ES-I3 (cell line): ENCODE results near the gene TTC21A.

Experiments used
- H3K36me3 ChIP-seq: 2 replicates; pipeline ENCODE4 v1.6.1; 2013; ENCODE audit warnings: mild to moderate bottlenecking, low read length, control low read depth, moderate library complexity; ENCODE audit not compliant: insufficient read depth
- H3K4me1 ChIP-seq: 2 replicates; pipeline ENCODE4 v1.6.1; 2013; ENCODE audit warnings: mild to moderate bottlenecking, control low read depth, low read length; ENCODE audit not compliant: insufficient read depth
- H3K9ac ChIP-seq: 2 replicates; pipeline ENCODE4 v1.6.1; 2013; ENCODE audit warnings: low read depth, mild to moderate bottlenecking, low read length, moderate library complexity
- H3K9me3 ChIP-seq: 2 replicates; pipeline ENCODE4 v1.6.1; 2013; ENCODE audit warnings: mild to moderate bottlenecking, low read length, moderate library complexity; ENCODE audit not compliant: control insufficient read depth, insufficient read depth

TTC21A gene

DNA sequence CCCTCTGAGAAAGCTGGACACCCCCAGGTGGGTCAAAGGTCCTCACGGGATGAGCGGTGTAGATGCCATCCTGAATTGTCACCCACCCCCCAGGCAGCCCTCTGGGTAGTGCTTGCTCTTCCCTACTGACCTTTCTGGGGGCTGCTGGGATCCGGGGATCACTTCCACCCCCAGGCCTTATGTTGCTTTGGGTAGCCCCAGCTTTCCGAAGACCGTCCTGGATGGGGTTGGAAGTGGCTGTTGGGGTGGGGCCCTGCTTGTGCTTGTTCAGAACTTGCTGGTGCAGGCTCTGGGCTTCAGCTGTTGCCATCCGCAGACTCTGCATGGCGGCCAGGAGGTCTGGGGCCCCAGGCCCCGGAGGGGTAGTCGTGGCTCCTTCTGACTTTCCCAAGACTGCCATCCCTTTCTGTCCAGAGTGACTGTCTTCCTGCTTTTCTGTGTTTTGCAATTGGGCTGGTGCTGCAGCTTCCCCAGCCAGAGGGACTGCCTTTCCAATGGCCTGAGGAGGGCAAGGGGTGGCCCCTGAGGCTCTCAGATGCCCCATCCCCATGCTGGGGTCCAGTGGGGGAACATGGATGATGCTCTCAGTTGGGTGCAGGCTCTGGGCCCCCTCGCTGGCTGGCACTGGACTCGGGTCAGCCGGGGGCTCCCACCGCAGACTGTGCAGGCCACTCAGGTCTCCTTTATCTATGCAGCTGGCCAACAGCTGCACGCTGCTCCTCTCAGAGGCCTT is 78.6 kb downstream of the TTC21A start:
- H3K36me3 ChIP-seq: no peaks in the 10 kb centered on the region

DNA sequence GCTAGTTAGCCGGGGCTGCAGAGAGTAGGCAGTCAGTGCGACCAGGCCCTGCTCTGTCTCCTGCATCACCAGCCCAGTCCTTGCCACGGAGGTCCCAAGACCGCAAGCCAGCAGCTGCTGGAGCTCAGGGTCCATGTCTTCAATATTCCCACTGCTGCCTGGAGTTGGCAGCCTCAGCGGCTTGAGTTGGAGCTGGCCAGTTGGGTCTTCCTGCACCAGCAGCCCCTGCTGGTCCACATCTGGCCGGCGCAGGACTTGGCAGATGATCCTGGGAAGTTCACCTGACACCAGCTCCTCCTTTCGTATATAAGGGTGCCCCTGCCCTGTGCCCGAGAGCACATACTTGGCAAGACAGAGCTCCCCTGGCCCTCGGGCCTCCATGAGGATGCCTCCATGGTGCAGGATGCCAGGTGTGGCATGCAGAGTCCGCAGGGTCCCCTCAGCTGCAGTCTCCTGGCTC is 79.2 kb downstream of the TTC21A start:
- H3K9ac ChIP-seq: no peak overlapping the region
- H3K9me3 ChIP-seq: no peaks in the 10 kb centered on the region
- H3K4me1 ChIP-seq: peaks cover 7% of the 10 kb centered on the region; the same call in 1 of the 2 replicates

More for the DNA sequence above, 78.6 kb downstream of the TTC21A start:
- Histone ChIP-seq H3K9me3 (no peaks in the 10 kb centered on the region), H3K9ac (no peak overlapping the region), H3K4me1 (peaks cover 7% of the 10 kb centered on the region)

DNA sequence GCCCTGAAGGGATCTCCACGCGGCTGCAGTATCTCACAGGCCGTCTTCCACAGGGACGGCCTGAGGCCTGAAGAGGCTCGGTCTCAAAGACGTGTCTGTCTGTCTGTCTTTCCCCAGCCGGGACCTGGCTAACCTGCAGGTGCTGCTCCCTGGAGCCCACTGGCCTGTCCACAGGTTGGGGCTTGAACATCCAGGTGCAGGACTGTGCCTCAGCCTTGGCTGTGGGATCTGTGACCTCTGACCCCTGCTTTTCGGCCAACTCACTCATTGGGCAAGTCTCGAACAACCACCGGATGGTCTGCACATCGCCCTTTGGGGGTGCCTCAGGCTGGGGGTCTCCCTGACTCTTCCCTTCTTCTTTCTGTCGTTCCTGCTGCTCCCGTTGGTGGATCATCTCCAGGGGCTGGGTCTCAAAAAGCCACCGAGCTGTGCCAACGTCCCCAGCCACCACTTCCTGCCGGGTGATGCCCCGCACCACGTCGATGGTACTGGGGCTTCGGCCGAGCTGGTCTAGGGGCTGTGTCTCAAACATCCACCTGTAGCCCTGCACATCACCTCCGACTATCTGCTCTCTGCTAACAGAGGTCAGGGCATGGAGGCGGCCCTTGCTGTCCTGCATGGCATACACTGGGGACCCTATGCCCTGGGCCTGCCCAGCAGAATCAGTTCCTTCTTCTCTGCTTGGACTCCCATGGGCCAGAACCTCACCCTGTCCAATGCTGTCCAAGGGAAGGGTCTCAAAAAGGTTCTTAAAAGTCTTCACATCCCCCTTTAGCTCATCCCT is 80.1 kb downstream of the TTC21A start:
- H3K36me3 ChIP-seq: no peaks in the 10 kb centered on the region
- H3K9ac ChIP-seq: no peak overlapping the region
- H3K4me1 ChIP-seq: 0 out of 2 replicates have a peak, but pooled peaks cover under 1% of the 10 kb centered on the region
- H3K9me3 ChIP-seq: no peaks in the 10 kb centered on the region

More for the DNA sequence above, 79.2 kb downstream of the TTC21A start:
- no peaks in the 10 kb centered on the region for H3K36me3 ChIP-seq
